SKM-1 (cell line): ENCODE measurements around the gene PIMREG.
"Not testable (repeated sequence)": the region's sequence is repeated elsewhere in the genome, so short reads cannot be mapped to it uniquely, and the experiment has no call there.

Experiments
- DNase-seq: peaks from one replicate; lab custom pipeline; 2025; ENCODE audit not compliant: unreplicated experiment; lab: John Stamatoyannopoulos, UW

Gene PIMREG

DNA sequence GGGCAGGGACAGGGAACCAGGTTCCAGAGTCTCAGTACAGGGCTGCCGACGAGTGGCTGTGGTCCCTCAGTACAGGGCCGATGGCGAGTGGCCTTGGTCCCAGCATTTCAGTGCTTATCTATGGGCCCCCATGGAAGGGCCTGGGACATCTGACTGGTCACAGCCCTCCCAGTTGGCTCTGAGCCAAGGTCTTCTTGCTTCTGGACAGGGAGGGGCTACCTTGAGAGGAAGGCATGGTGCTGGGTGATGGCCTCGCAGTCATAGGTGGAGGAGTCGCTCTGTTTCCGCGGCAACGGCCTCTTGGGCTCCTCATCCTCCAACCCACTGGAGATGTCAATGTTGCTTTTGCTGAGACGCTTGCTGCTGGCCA, 32.5 kb downstream of the PIMREG start:
- no peak for DNase-seq

- no peak for DNase-seq
Observed at GRCh38 chr17:6477831-6478383, 33.7 kb downstream of the PIMREG start.

DNA sequence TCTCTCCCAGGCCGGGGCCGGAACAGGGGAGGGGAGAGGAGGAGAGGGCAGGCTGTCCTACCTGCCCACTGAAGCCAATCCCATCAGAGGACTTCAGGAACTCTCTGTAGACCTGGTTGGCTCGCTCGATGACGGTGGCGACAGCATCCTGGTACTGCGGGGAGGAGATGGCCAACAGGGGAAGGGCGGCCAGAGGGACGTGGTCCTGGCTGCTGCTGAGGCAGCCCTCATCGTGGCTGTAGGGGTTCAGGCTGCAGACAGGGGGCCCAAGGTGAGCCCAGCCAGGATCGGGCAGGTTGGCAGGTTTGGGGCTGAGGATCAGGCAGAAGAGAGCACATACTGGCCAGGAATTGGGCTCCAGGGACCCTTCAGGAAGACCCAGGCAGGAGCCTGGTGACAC, 34.2 kb downstream of the PIMREG start:
- no peak for DNase-seq

- no peak for DNase-seq
Observed at GRCh38 chr17:6479622-6480302, 35.5 kb downstream of the PIMREG start.

- no peak for DNase-seq
Observed at GRCh38 chr17:6480303-6480675, 36.0 kb downstream of the PIMREG start.

GRCh38 chr17:6482105-6482455, 37.8 kb downstream of the PIMREG start:
- DNase-seq = no peak

- not testable (repeated sequence) for DNase-seq
Observed at GRCh38 chr17:6482796-6483195, 38.5 kb downstream of the PIMREG start.

DNA sequence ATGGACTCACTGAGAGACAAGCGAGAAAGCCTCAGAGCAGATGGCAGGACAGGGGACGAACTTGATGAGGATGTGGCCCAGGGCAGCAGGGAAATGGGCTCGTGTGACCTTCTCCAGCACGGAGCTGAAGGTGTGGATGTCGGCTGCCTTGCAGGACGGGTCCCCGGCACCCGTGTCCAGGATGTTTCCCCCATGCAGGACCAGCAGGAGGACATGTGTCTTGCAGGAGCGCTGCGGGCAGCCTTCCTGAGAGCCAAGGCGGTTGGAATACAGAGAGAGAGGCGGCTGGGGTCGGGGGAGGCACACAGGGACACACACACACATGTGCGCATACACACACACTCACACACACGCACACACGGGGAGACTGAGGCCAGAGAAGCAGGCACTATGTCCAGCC, 39.3 kb downstream of the PIMREG start:
- DNase-seq = no peak

- DNase-seq = no peak
Observed at GRCh38 chr17:6485646-6486412, 41.6 kb downstream of the PIMREG start.

GRCh38 chr17:6487251-6488007, 43.2 kb downstream of the PIMREG start:
- DNase-seq = no peak

DNA sequence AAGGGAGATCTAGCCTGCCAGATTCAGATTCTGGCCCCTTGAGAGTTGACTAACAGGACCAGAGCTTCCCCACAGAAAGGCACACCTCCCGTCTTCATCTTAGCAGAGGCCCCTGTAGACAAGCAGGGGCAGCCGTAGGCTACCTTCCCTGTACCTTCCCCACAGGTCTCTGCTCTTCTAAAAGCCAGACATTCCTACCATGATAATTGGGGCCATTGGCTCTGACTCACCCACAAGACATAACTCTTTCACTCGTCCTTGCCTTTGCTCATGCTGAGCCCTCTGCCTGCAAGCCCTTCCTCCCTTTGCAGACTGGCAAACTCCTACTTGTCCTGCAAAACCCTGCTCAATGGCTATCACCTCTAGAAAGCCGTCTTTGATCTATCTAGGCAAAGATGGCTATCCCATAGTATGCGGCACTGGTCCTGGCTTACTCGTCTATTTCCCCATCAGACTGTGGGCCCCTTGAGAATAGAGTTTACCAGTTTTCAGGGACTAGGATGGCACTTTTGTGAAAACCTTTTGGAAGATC, 43.8 kb downstream of the PIMREG start:
- DNase-seq = no peak

GRCh38 chr17:6489016-6489550, 44.8 kb downstream of the PIMREG start:
- no peak for DNase-seq

- no peak for DNase-seq
Observed at GRCh38 chr17:6491071-6491700, 46.9 kb downstream of the PIMREG start.

DNA sequence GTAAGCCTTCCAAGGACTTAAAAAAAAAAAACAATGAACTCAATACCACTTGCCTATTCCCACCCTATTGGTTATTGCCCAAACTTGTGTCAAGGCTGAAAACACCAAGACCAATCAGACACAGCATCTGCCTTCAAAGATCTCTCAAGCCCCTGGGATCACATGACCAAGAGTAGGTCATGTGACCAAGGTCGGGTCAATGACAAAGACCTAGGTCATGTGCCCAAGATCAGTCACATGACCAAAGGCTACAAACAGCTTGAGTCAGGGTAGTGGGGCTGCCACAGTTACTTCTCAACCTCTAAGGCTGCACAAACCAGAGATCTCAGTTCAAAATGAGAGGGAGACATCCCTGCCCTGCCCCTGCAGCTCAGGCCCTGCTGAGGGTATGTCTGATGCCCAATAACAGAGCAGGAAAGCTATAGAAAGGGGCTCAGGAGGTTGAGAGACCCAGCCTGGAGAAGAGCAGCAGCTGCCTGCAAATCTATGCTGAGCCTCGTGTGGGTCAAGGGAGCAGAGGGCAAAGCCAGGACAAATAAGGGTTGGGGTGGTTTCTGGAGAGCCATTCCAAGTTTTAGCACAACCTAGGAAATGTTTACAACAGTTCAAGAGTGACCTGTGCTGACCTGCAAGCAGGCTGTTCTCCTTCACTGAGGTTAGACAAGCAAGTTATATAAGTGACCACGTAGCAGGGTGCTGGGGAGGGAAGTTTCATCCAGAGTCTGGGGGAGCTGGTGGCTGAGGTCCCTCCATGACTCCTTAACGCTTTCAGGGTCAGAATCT, 48.8 kb downstream of the PIMREG start:
- DNase-seq = no peak

- no peak for DNase-seq
Observed at GRCh38 chr17:6494239-6494941, 50.1 kb downstream of the PIMREG start.

GRCh38 chr17:6495450-6496115, 51.3 kb downstream of the PIMREG start:
- no peak for DNase-seq

- DNase-seq = no peak
Observed at GRCh38 chr17:6496116-6496481, 51.8 kb downstream of the PIMREG start.

DNA sequence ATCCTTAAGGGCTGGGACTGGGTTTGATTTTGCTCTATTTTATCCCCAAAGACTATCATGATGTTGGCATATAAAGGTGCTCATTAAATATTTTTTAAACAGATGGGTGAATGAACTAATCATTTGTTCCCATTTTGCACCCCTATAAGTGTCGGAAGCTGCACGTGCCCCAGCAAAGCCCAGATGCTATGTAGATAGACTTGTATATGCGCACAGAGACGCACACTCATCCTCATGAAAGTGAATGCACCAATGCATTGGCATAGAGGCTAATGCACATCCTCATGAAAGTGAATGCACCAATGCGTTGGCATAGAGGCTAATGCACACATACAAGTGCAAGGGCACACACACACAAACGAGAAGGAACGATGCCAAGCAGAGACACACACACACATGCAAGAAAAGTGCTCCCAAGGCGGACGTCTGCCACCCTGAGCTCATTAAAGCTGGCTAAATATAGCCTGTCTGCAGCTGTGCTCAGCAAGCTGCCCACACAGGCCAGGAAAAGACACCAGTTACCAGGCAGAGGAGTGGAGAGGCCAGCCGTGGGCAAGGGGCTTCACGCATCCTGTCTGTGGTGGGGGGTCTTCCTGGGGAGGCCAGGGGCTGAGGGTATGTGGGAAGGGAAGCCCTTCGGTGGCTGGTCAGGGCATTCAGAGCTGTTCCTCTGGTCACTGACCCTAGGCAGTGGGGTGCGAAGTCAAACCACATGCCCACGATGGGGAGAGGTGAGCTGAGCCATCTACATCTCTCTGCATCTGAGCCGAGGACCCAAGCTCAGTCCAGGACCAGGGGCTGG, 52.6 kb downstream of the PIMREG start:
- DNase-seq = no peak
